ENCODE data around the gene FRMD6. TPM values are rescaled to one million over a fixed set of nuclear protein-coding genes. Genes with fewer than 3 reads are reported as not detected.

FRMD6 gene
- polyA plus RNA-seq, 1 donor from 2014 or later: 2.4 TPM

DNA sequence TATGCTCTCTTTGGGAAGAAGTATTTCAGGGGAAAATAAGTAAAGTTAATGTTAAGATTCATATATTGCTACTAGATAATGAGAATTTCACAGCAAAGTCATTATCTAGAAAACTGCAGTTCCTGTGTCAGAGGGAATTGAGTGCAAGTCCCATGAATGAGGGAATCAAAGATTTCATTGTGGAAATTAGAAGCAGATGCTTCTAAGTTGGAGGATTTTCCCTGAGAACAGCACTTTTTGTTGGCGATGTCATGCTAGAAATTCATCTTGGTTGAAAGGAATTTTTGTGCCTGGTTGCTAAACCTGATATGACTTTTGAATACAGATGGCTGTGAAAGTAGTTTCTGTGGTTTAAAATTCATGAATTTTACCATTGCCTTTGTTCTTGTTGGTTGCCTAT lies 25.6 kb downstream of the FRMD6 start:
- no peak overlapping the region for H2AFZ ChIP-seq (ENCODE audit: low read depth, low read length)
- no peaks in the 10 kb centered on the region for H3K27me3 ChIP-seq (ENCODE audit: insufficient read depth, low read depth, low read length)
- H3K9ac ChIP-seq (ENCODE audit: low read length): no peak overlapping the region
- no peak overlapping the region for H3K4me2 ChIP-seq (ENCODE audit: low read length)
- H3K27ac ChIP-seq (ENCODE audit: low read length): no peak overlapping the region
- H4K20me1 ChIP-seq (ENCODE audit: insufficient read depth): no peaks in the 10 kb centered on the region
- H3K79me2 ChIP-seq (replicated peaks; ENCODE audit: insufficient read depth, low read length): no peaks in the 10 kb centered on the region
- H3K9me2 ChIP-seq (ENCODE audit: insufficient read depth, low read length): no peaks in the 10 kb centered on the region
- no peaks in the 10 kb centered on the region for H3K36me3 ChIP-seq (ENCODE audit: insufficient read depth, low read length)
- no peak for TF ChIP-seq EZH2 (IDR thresholded peaks at IDR 0.05; ENCODE audit: borderline replicate concordance, insufficient read depth, low read length, poor library complexity, severe bottlenecking)
- TF ChIP-seq, protein P1, sequence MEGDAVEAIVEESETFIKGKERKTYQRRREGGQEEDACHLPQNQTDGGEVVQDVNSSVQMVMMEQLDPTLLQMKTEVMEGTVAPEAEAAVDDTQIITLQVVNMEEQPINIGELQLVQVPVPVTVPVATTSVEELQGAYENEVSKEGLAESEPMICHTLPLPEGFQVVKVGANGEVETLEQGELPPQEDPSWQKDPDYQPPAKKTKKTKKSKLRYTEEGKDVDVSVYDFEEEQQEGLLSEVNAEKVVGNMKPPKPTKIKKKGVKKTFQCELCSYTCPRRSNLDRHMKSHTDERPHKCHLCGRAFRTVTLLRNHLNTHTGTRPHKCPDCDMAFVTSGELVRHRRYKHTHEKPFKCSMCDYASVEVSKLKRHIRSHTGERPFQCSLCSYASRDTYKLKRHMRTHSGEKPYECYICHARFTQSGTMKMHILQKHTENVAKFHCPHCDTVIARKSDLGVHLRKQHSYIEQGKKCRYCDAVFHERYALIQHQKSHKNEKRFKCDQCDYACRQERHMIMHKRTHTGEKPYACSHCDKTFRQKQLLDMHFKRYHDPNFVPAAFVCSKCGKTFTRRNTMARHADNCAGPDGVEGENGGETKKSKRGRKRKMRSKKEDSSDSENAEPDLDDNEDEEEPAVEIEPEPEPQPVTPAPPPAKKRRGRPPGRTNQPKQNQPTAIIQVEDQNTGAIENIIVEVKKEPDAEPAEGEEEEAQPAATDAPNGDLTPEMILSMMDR (IDR thresholded peaks at IDR 0.05; ENCODE audit: poor library complexity, severe bottlenecking): no peak
- TF ChIP-seq, protein P2, sequence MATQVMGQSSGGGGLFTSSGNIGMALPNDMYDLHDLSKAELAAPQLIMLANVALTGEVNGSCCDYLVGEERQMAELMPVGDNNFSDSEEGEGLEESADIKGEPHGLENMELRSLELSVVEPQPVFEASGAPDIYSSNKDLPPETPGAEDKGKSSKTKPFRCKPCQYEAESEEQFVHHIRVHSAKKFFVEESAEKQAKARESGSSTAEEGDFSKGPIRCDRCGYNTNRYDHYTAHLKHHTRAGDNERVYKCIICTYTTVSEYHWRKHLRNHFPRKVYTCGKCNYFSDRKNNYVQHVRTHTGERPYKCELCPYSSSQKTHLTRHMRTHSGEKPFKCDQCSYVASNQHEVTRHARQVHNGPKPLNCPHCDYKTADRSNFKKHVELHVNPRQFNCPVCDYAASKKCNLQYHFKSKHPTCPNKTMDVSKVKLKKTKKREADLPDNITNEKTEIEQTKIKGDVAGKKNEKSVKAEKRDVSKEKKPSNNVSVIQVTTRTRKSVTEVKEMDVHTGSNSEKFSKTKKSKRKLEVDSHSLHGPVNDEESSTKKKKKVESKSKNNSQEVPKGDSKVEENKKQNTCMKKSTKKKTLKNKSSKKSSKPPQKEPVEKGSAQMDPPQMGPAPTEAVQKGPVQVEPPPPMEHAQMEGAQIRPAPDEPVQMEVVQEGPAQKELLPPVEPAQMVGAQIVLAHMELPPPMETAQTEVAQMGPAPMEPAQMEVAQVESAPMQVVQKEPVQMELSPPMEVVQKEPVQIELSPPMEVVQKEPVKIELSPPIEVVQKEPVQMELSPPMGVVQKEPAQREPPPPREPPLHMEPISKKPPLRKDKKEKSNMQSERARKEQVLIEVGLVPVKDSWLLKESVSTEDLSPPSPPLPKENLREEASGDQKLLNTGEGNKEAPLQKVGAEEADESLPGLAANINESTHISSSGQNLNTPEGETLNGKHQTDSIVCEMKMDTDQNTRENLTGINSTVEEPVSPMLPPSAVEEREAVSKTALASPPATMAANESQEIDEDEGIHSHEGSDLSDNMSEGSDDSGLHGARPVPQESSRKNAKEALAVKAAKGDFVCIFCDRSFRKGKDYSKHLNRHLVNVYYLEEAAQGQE (IDR thresholded peaks at IDR 0.05; ENCODE audit: borderline replicate concordance): no peak
- no peak for TF ChIP-seq EP300 (conservative IDR thresholded peaks at IDR 0.05; ENCODE audit: poor library complexity, severe bottlenecking)
- no peak for TF ChIP-seq SMC3 (conservative IDR thresholded peaks at IDR 0.05; ENCODE audit: poor library complexity)
- TF ChIP-seq POLR2AphosphoS5 (IDR thresholded peaks at IDR 0.05): no peak
- no peak for TF ChIP-seq RAD21 (conservative IDR thresholded peaks at IDR 0.05)
- TF ChIP-seq MXI1 (conservative IDR thresholded peaks at IDR 0.05; ENCODE audit: poor library complexity, severe bottlenecking): no peak
- no peaks in the 10 kb centered on the region for H3F3A ChIP-seq (ENCODE audit: insufficient read depth, low read length, poor library complexity, severe bottlenecking)
- no peak overlapping the region for H3K4me3 ChIP-seq (ENCODE audit: low read length)
- H3K9me3 ChIP-seq (ENCODE audit: low read length): no peaks in the 10 kb centered on the region

DNA sequence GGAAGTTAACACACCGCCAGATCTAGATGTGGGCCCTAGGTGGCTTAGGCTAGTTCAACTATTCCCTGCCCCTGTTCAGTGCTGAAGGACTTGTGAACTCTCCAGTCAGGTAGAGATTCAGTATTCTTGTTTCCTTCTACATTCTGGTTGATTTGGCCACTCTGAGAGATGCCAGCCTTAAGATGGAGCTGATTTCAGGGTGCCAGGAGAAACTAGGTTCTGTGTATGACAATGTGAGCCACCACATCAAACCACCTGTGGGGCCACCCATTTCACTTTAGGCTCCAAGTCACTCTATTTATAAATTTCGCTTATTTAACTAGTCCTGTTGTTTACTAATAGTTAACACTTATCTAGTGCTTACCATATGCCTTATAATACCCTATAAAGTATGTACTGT lies 26.0 kb downstream of the FRMD6 start:
- Histone ChIP-seq H3K79me2 (replicated peaks; ENCODE audit: insufficient read depth, low read length) (no peaks in the 10 kb centered on the region), H3K9me2 (ENCODE audit: insufficient read depth, low read length) (no peaks in the 10 kb centered on the region), H3K4me3 (ENCODE audit: low read length) (no peak overlapping the region), H3K9me3 (ENCODE audit: low read length) (no peaks in the 10 kb centered on the region), H3K36me3 (ENCODE audit: insufficient read depth, low read length) (no peaks in the 10 kb centered on the region), H4K20me1 (ENCODE audit: insufficient read depth) (no peaks in the 10 kb centered on the region), H3K27me3 (ENCODE audit: insufficient read depth, low read depth, low read length) (no peaks in the 10 kb centered on the region), H2AFZ (ENCODE audit: low read depth, low read length) (no peak overlapping the region), H3F3A (ENCODE audit: insufficient read depth, low read length, poor library complexity, severe bottlenecking) (no peaks in the 10 kb centered on the region), H3K9ac (ENCODE audit: low read length) (no peak overlapping the region), H3K4me2 (ENCODE audit: low read length) (no peak overlapping the region), H3K27ac (ENCODE audit: low read length) (no peak overlapping the region)
- no peak for TF ChIP-seq TAF1 (IDR thresholded peaks at IDR 0.05; ENCODE audit: low read depth)
- TF ChIP-seq SMC3 (conservative IDR thresholded peaks at IDR 0.05; ENCODE audit: poor library complexity): no peak
- TF ChIP-seq MXI1 (conservative IDR thresholded peaks at IDR 0.05; ENCODE audit: poor library complexity, severe bottlenecking): no peak
- TF ChIP-seq EZH2 (IDR thresholded peaks at IDR 0.05; ENCODE audit: borderline replicate concordance, insufficient read depth, low read length, poor library complexity, severe bottlenecking): no peak
- TF ChIP-seq RAD21 (conservative IDR thresholded peaks at IDR 0.05): no peak
